ENCODE data around the gene KAT2A.

KAT2A gene

GRCh38 chr17:42133461-42134041 is 12.4 kb upstream of the KAT2A start:
- Histone ChIP-seq H3K27me3 (ENCODE audit: control insufficient read depth in 1 of 2, insufficient read depth in 2 of 2, low read length in 2 of 2) (no peaks in the 10 kb centered on the region), H3K36me3 (ENCODE audit: insufficient read depth, low read length) (peaks cover 27% of the 10 kb centered on the region), H3K9ac (ENCODE audit: low read length) (no peak overlapping the region), H3K4me3 (ENCODE audit: low read depth in 1 of 2, low read length in 2 of 2) (no peak overlapping the region), H3K9me3 (ENCODE audit: low read length) (no peaks in the 10 kb centered on the region), H3K4me1 (ENCODE audit: insufficient read depth, low read length) (peaks cover 36% of the 10 kb centered on the region), H3K27ac (ENCODE audit: low read depth, low read length) (no peak overlapping the region)

GRCh38 chr17:42132941-42133340 is 11.8 kb upstream of the KAT2A start:
- Histone ChIP-seq H3K36me3 (ENCODE audit: insufficient read depth, low read length) (peaks cover 33% of the 10 kb centered on the region), H3K4me1 (ENCODE audit: insufficient read depth, low read length) (peaks cover 30% of the 10 kb centered on the region), H3K4me3 (ENCODE audit: low read depth in 1 of 2, low read length in 2 of 2) (no peak overlapping the region), H3K27ac (ENCODE audit: low read depth, low read length) (peak overlapping the region; percentile 3), H3K9me3 (ENCODE audit: low read length) (no peaks in the 10 kb centered on the region), H3K9ac (ENCODE audit: low read length) (no peak overlapping the region), H3K27me3 (ENCODE audit: control insufficient read depth in 1 of 2, insufficient read depth in 2 of 2, low read length in 2 of 2) (no peaks in the 10 kb centered on the region)

GRCh38 chr17:42131981-42132432 is 10.8 kb upstream of the KAT2A start:
- peaks cover 41% of the 10 kb centered on the region for H3K36me3 ChIP-seq (ENCODE audit: insufficient read depth, low read length)
- no peak overlapping the region for H3K27ac ChIP-seq (ENCODE audit: low read depth, low read length)
- no peaks in the 10 kb centered on the region for H3K27me3 ChIP-seq (ENCODE audit: control insufficient read depth in 1 of 2, insufficient read depth in 2 of 2, low read length in 2 of 2)
- H3K4me1 ChIP-seq (ENCODE audit: insufficient read depth, low read length), result peaks cover 28% of the 10 kb centered on the region
- no peak overlapping the region for H3K4me3 ChIP-seq (ENCODE audit: low read depth in 1 of 2, low read length in 2 of 2)
- no peaks in the 10 kb centered on the region for H3K9me3 ChIP-seq (ENCODE audit: low read length)
- no peak overlapping the region for H3K9ac ChIP-seq (ENCODE audit: low read length)

- Histone ChIP-seq H3K9ac (ENCODE audit: low read length) (no peak overlapping the region), H3K27ac (ENCODE audit: low read depth, low read length) (no peak overlapping the region), H3K4me1 (ENCODE audit: insufficient read depth, low read length) (peaks cover 28% of the 10 kb centered on the region), H3K9me3 (ENCODE audit: low read length) (no peaks in the 10 kb centered on the region), H3K27me3 (ENCODE audit: control insufficient read depth in 1 of 2, insufficient read depth in 2 of 2, low read length in 2 of 2) (no peaks in the 10 kb centered on the region), H3K4me3 (ENCODE audit: low read depth in 1 of 2, low read length in 2 of 2) (no peak overlapping the region), H3K36me3 (ENCODE audit: insufficient read depth, low read length) (peaks cover 46% of the 10 kb centered on the region)
Observed at GRCh38 chr17:42131232-42131631, 10.1 kb upstream of the KAT2A start.

- Histone ChIP-seq H3K4me1 (ENCODE audit: insufficient read depth, low read length) (peaks cover 28% of the 10 kb centered on the region), H3K36me3 (ENCODE audit: insufficient read depth, low read length) (peaks cover 51% of the 10 kb centered on the region), H3K27me3 (ENCODE audit: control insufficient read depth in 1 of 2, insufficient read depth in 2 of 2, low read length in 2 of 2) (no peaks in the 10 kb centered on the region), H3K4me3 (ENCODE audit: low read depth in 1 of 2, low read length in 2 of 2) (no peak overlapping the region), H3K9me3 (ENCODE audit: low read length) (no peaks in the 10 kb centered on the region), H3K9ac (ENCODE audit: low read length) (no peak overlapping the region), H3K27ac (ENCODE audit: low read depth, low read length) (no peak overlapping the region)
Observed at GRCh38 chr17:42130310-42130936, 9.3 kb upstream of the KAT2A start.

- H3K36me3 ChIP-seq (ENCODE audit: insufficient read depth, low read length), result peaks cover 54% of the 10 kb centered on the region
- H3K9ac ChIP-seq (ENCODE audit: low read length), result no peak overlapping the region
- peaks cover 28% of the 10 kb centered on the region for H3K4me1 ChIP-seq (ENCODE audit: insufficient read depth, low read length)
Observed at GRCh38 chr17:42129109-42129837, 8.1 kb upstream of the KAT2A start.

GRCh38 chr17:42127414-42127813 is 6.2 kb upstream of the KAT2A start:
- H3K36me3 ChIP-seq (ENCODE audit: insufficient read depth, low read length), result peaks cover 54% of the 10 kb centered on the region
- peaks cover 19% of the 10 kb centered on the region for H3K4me1 ChIP-seq (ENCODE audit: insufficient read depth, low read length)
- H3K27me3 ChIP-seq (ENCODE audit: control insufficient read depth in 1 of 2, insufficient read depth in 2 of 2, low read length in 2 of 2), result no peaks in the 10 kb centered on the region
- H3K4me3 ChIP-seq (ENCODE audit: low read depth in 1 of 2, low read length in 2 of 2), result no peak overlapping the region
- H3K9ac ChIP-seq (ENCODE audit: low read length), result no peak overlapping the region
- H3K9me3 ChIP-seq (ENCODE audit: low read length), result no peaks in the 10 kb centered on the region
- no peak overlapping the region for H3K27ac ChIP-seq (ENCODE audit: low read depth, low read length)

More at GRCh38 chr17:42129109-42129837, 8.1 kb upstream of the KAT2A start:
- Histone ChIP-seq H3K9me3 (ENCODE audit: low read length) (no peaks in the 10 kb centered on the region), H3K27me3 (ENCODE audit: control insufficient read depth in 1 of 2, insufficient read depth in 2 of 2, low read length in 2 of 2) (no peaks in the 10 kb centered on the region), H3K27ac (ENCODE audit: low read depth, low read length) (no peak overlapping the region), H3K4me3 (ENCODE audit: low read depth in 1 of 2, low read length in 2 of 2) (no peak overlapping the region)

- H3K27ac ChIP-seq (ENCODE audit: low read depth, low read length), result no peak overlapping the region
Observed at GRCh38 chr17:42126836-42127235, 5.7 kb upstream of the KAT2A start.

GRCh38 chr17:42125565-42125964 is 4.4 kb upstream of the KAT2A start:
- Histone ChIP-seq H3K9me3 (ENCODE audit: low read length) (no peaks in the 10 kb centered on the region), H3K27me3 (ENCODE audit: control insufficient read depth in 1 of 2, insufficient read depth in 2 of 2, low read length in 2 of 2) (no peaks in the 10 kb centered on the region), H3K4me1 (ENCODE audit: insufficient read depth, low read length) (peaks cover 14% of the 10 kb centered on the region), H3K27ac (ENCODE audit: low read depth, low read length) (no peak overlapping the region), H3K4me3 (ENCODE audit: low read depth in 1 of 2, low read length in 2 of 2) (no peak overlapping the region), H3K9ac (ENCODE audit: low read length) (no peak overlapping the region), H3K36me3 (ENCODE audit: insufficient read depth, low read length) (peaks cover 48% of the 10 kb centered on the region)

More at GRCh38 chr17:42126836-42127235, 5.7 kb upstream of the KAT2A start:
- Histone ChIP-seq H3K4me1 (ENCODE audit: insufficient read depth, low read length) (peaks cover 19% of the 10 kb centered on the region), H3K9ac (ENCODE audit: low read length) (no peak overlapping the region), H3K4me3 (ENCODE audit: low read depth in 1 of 2, low read length in 2 of 2) (no peak overlapping the region), H3K27me3 (ENCODE audit: control insufficient read depth in 1 of 2, insufficient read depth in 2 of 2, low read length in 2 of 2) (no peaks in the 10 kb centered on the region), H3K9me3 (ENCODE audit: low read length) (no peaks in the 10 kb centered on the region), H3K36me3 (ENCODE audit: insufficient read depth, low read length) (peaks cover 54% of the 10 kb centered on the region)

- H3K9ac ChIP-seq (ENCODE audit: low read length), result no peak overlapping the region
Observed at GRCh38 chr17:42124256-42124655, 3.1 kb upstream of the KAT2A start.

GRCh38 chr17:42122371-42123303 is 1.5 kb upstream of the KAT2A start, which contains the start of gene HSPB9:
Gene HSPB9 (plus strand): TSS chr17:42122804. CDS start chr17:42122851, 47 bp downstream.
- Histone ChIP-seq H3K4me1 (ENCODE audit: insufficient read depth, low read length) (peaks cover 20% of the 10 kb centered on the region), H3K27me3 (ENCODE audit: control insufficient read depth in 1 of 2, insufficient read depth in 2 of 2, low read length in 2 of 2) (no peaks in the 10 kb centered on the region), H3K27ac (ENCODE audit: low read depth, low read length) (peak within 1 kb of the TSS; percentile 19), H3K36me3 (ENCODE audit: insufficient read depth, low read length) (peaks cover 34% of the 10 kb centered on the region), H3K9me3 (ENCODE audit: low read length) (no peaks in the 10 kb centered on the region), H3K4me3 (ENCODE audit: low read depth in 1 of 2, low read length in 2 of 2) (peak within 1 kb of the TSS; percentile 33 to 65), H3K9ac (ENCODE audit: low read length) (no peak within 1 kb of the TSS)

More at GRCh38 chr17:42124256-42124655, 3.1 kb upstream of the KAT2A start:
- Histone ChIP-seq H3K4me1 (ENCODE audit: insufficient read depth, low read length) (peaks cover 20% of the 10 kb centered on the region), H3K27me3 (ENCODE audit: control insufficient read depth in 1 of 2, insufficient read depth in 2 of 2, low read length in 2 of 2) (no peaks in the 10 kb centered on the region), H3K4me3 (ENCODE audit: low read depth in 1 of 2, low read length in 2 of 2) (no peak overlapping the region), H3K27ac (ENCODE audit: low read depth, low read length) (no peak overlapping the region), H3K9me3 (ENCODE audit: low read length) (no peaks in the 10 kb centered on the region), H3K36me3 (ENCODE audit: insufficient read depth, low read length) (peaks cover 36% of the 10 kb centered on the region)

Measured in muscle layer of colon (tissue), 2 donors.